Measurements from ENCODE around the gene GPR132. TPM values are rescaled to one million over a fixed set of nuclear protein-coding genes. Genes with fewer than 3 reads are reported as not detected.
"Not testable (repeated sequence)": the region's sequence is repeated elsewhere in the genome, so short reads cannot be mapped to it uniquely, and the experiment has no call there.

GPR132 gene
- 1.8 TPM for polyA plus RNA-seq (2013)

GRCh38 chr14:105065280-105066228 is at the start of gene GPR132:
GPR132 (minus strand) TSS chr14:105065430; CDS start chr14:105055420, 10,010 bp downstream.
- WGBS (ENCODE audit: insufficient coverage) = 18% methylated on average over 12 of the region's 22 CpGs
- no peaks in the 10 kb centered on the region for H3K9me3 ChIP-seq (ENCODE audit: control extremely low read depth in 1 of 5, control insufficient read depth in 4 of 5, insufficient read depth in 2 of 5, low read depth in 1 of 5, low read length in 4 of 5)
- peak; percentile 95 to 99 (median 99) for DNase-seq
- peaks cover 12 to 90% (median 84%) of the 10 kb centered on the region in 4 experiments for H3K4me1 ChIP-seq (ENCODE audit: control extremely low read depth in 1 of 4, control insufficient read depth in 4 of 4, insufficient read depth in 4 of 4, low read length in 3 of 4)
- H3K36me3 ChIP-seq (ENCODE audit: control insufficient read depth in 4 of 4, insufficient read depth in 4 of 4, low read length in 3 of 4) = no peaks in the 10 kb centered on the region
- POLR2A ChIA-PET = interaction anchor here (0.7 to 3.7 kb wide), 9 partner anchors 10 to 229 kb away, joined by 3 to 28 read pairs (median 4); partner anchors contain the start of gene CDCA4
- CTCF ChIA-PET = interaction anchor here (0.7 to 16.8 kb wide), 10 partner anchors 9 to 227 kb away, joined by 3 to 187 read pairs (median 3); no protein-coding TSS in a partner anchor
- peak within 1 kb of the TSS; percentile 33 to 78 for H3K27ac ChIP-seq (ENCODE audit: insufficient read depth in 1 of 2, low read depth in 1 of 2, low read length in 2 of 2, poor library complexity in 1 of 2, severe bottlenecking in 2 of 2)
- H3K27me3 ChIP-seq (replicated peaks in 2 of 5; ENCODE audit: control insufficient read depth in 4 of 5, insufficient read depth in 5 of 5, low read length in 4 of 5) = no peaks in the 10 kb centered on the region
- peak within 1 kb of the TSS; percentile 24 to 69 (median 38) for H3K4me3 ChIP-seq (ENCODE audit: control insufficient read depth in 1 of 7, extremely low read depth in 1 of 7, insufficient read depth in 4 of 7, low read depth in 2 of 7, low read length in 6 of 7)

- H3K27me3 ChIP-seq (replicated peaks in 2 of 5; ENCODE audit: control insufficient read depth in 4 of 5, insufficient read depth in 5 of 5, low read length in 4 of 5); H3K4me1 ChIP-seq (ENCODE audit: control extremely low read depth in 1 of 4, control insufficient read depth in 4 of 4, insufficient read depth in 4 of 4, low read length in 3 of 4); CTCF ChIA-PET; H3K4me3 ChIP-seq (ENCODE audit: control insufficient read depth in 1 of 7, extremely low read depth in 1 of 7, insufficient read depth in 4 of 7, low read depth in 2 of 7, low read length in 6 of 7); H3K36me3 ChIP-seq (ENCODE audit: control insufficient read depth in 4 of 4, insufficient read depth in 4 of 4, low read length in 3 of 4); DNase-seq; H3K9me3 ChIP-seq (ENCODE audit: control extremely low read depth in 1 of 5, control insufficient read depth in 4 of 5, insufficient read depth in 2 of 5, low read depth in 1 of 5, low read length in 4 of 5); POLR2A ChIA-PET; H3K27ac ChIP-seq (ENCODE audit: insufficient read depth in 1 of 2, low read depth in 1 of 2, low read length in 2 of 2, poor library complexity in 1 of 2, severe bottlenecking in 2 of 2): not testable (repeated sequence)
- WGBS (ENCODE audit: insufficient coverage) = 97% methylated on average over 8 of the region's 8 CpGs
These were observed 44.0 kb upstream of the GPR132 start for GRCh38 chr14:105109243-105109642.

- ChIA-PET CTCF (interaction anchor here (0.8 to 0.9 kb wide), 2 partner anchors 12 to 19 kb away, joined by 3 read pairs; no protein-coding TSS in a partner anchor), POLR2A (no interaction called here)
- H3K27ac ChIP-seq (ENCODE audit: insufficient read depth in 1 of 2, low read depth in 1 of 2, low read length in 2 of 2, poor library complexity in 1 of 2, severe bottlenecking in 2 of 2) = no peak overlapping the region
- H3K4me3 ChIP-seq (ENCODE audit: control insufficient read depth in 1 of 7, extremely low read depth in 1 of 7, insufficient read depth in 4 of 7, low read depth in 2 of 7, low read length in 6 of 7) = no peak overlapping the region
- no peaks in the 10 kb centered on the region for H3K36me3 ChIP-seq (ENCODE audit: control insufficient read depth in 4 of 4, insufficient read depth in 4 of 4, low read length in 3 of 4)
- H3K9me3 ChIP-seq (ENCODE audit: control extremely low read depth in 1 of 5, control insufficient read depth in 4 of 5, insufficient read depth in 2 of 5, low read depth in 1 of 5, low read length in 4 of 5) = peaks cover 0 to 3% (median 0%) of the 10 kb centered on the region in 5 experiments
- H3K4me1 ChIP-seq (ENCODE audit: control extremely low read depth in 1 of 4, control insufficient read depth in 4 of 4, insufficient read depth in 4 of 4, low read length in 3 of 4) = no peaks in the 10 kb centered on the region
- WGBS (ENCODE audit: insufficient coverage) = 85% methylated on average over 4 of the region's 7 CpGs
- peaks cover 0 to 4% (median 3%) of the 10 kb centered on the region in 5 experiments for H3K27me3 ChIP-seq (replicated peaks in 2 of 5; ENCODE audit: control insufficient read depth in 4 of 5, insufficient read depth in 5 of 5, low read length in 4 of 5)
- no peak for DNase-seq
These were observed 43.3 kb upstream of the GPR132 start for GRCh38 chr14:105108516-105108864.

GRCh38 chr14:105107781-105108515 is 42.7 kb upstream of the GPR132 start:
- Histone ChIP-seq H3K36me3 (ENCODE audit: control insufficient read depth in 4 of 4, insufficient read depth in 4 of 4, low read length in 3 of 4) (no peaks in the 10 kb centered on the region), H3K27ac (ENCODE audit: insufficient read depth in 1 of 2, low read depth in 1 of 2, low read length in 2 of 2, poor library complexity in 1 of 2, severe bottlenecking in 2 of 2) (no peak overlapping the region), H3K27me3 (replicated peaks in 2 of 5; ENCODE audit: control insufficient read depth in 4 of 5, insufficient read depth in 5 of 5, low read length in 4 of 5) (peaks cover 0 to 8% (median 6%) of the 10 kb centered on the region in 5 experiments), H3K4me3 (ENCODE audit: control insufficient read depth in 1 of 7, extremely low read depth in 1 of 7, insufficient read depth in 4 of 7, low read depth in 2 of 7, low read length in 6 of 7) (no peak overlapping the region), H3K9me3 (ENCODE audit: control extremely low read depth in 1 of 5, control insufficient read depth in 4 of 5, insufficient read depth in 2 of 5, low read depth in 1 of 5, low read length in 4 of 5) (peaks cover 0 to 8% (median 0%) of the 10 kb centered on the region in 5 experiments), H3K4me1 (ENCODE audit: control extremely low read depth in 1 of 4, control insufficient read depth in 4 of 4, insufficient read depth in 4 of 4, low read length in 3 of 4) (no peaks in the 10 kb centered on the region)
- DNase-seq = no peak
- 87% methylated on average over 4 of the region's 9 CpGs for WGBS (ENCODE audit: insufficient coverage)
- ChIA-PET CTCF (interaction anchor here (0.8 to 0.9 kb wide), 2 partner anchors 12 to 19 kb away, joined by 3 read pairs; no protein-coding TSS in a partner anchor), POLR2A (no interaction called here)

GRCh38 chr14:105107351-105107750 is 42.1 kb upstream of the GPR132 start:
- H3K36me3 ChIP-seq (ENCODE audit: control insufficient read depth in 4 of 4, insufficient read depth in 4 of 4, low read length in 3 of 4) = no peaks in the 10 kb centered on the region
- CTCF ChIA-PET = interaction anchor here (1.8 kb wide), 1 partner anchor 10 kb away, joined by 5 read pairs; no protein-coding TSS in a partner anchor
- peaks cover 0 to 11% (median 8%) of the 10 kb centered on the region in 5 experiments for H3K27me3 ChIP-seq (replicated peaks in 2 of 5; ENCODE audit: control insufficient read depth in 4 of 5, insufficient read depth in 5 of 5, low read length in 4 of 5)
- no peaks in the 10 kb centered on the region for H3K4me1 ChIP-seq (ENCODE audit: control extremely low read depth in 1 of 4, control insufficient read depth in 4 of 4, insufficient read depth in 4 of 4, low read length in 3 of 4)
- no peak overlapping the region for H3K27ac ChIP-seq (ENCODE audit: insufficient read depth in 1 of 2, low read depth in 1 of 2, low read length in 2 of 2, poor library complexity in 1 of 2, severe bottlenecking in 2 of 2)
- peaks cover 0 to 8% (median 0%) of the 10 kb centered on the region in 5 experiments for H3K9me3 ChIP-seq (ENCODE audit: control extremely low read depth in 1 of 5, control insufficient read depth in 4 of 5, insufficient read depth in 2 of 5, low read depth in 1 of 5, low read length in 4 of 5)
- 100% methylated on average over 6 of the region's 7 CpGs for WGBS (ENCODE audit: insufficient coverage)
- DNase-seq = no peak
- POLR2A ChIA-PET = no interaction called here
- no peak overlapping the region for H3K4me3 ChIP-seq (ENCODE audit: control insufficient read depth in 1 of 7, extremely low read depth in 1 of 7, insufficient read depth in 4 of 7, low read depth in 2 of 7, low read length in 6 of 7)

GRCh38 chr14:105105158-105105557 is 39.9 kb upstream of the GPR132 start:
- H3K9me3 ChIP-seq (ENCODE audit: control extremely low read depth in 1 of 5, control insufficient read depth in 4 of 5, insufficient read depth in 2 of 5, low read depth in 1 of 5, low read length in 4 of 5) = peaks cover 0 to 8% (median 2%) of the 10 kb centered on the region in 5 experiments
- H3K4me1 ChIP-seq (ENCODE audit: control extremely low read depth in 1 of 4, control insufficient read depth in 4 of 4, insufficient read depth in 4 of 4, low read length in 3 of 4) = no peaks in the 10 kb centered on the region
- 43% methylated on average over 3 of the region's 7 CpGs for WGBS (ENCODE audit: insufficient coverage)
- H3K36me3 ChIP-seq (ENCODE audit: control insufficient read depth in 4 of 4, insufficient read depth in 4 of 4, low read length in 3 of 4) = no peaks in the 10 kb centered on the region
- H3K27ac ChIP-seq (ENCODE audit: insufficient read depth in 1 of 2, low read depth in 1 of 2, low read length in 2 of 2, poor library complexity in 1 of 2, severe bottlenecking in 2 of 2) = no peak overlapping the region
- ChIA-PET CTCF (interaction anchor here (2.4 kb wide), 1 partner anchor 10 kb away, joined by 7 read pairs; no protein-coding TSS in a partner anchor), POLR2A (no interaction called here)
- H3K27me3 ChIP-seq (replicated peaks in 2 of 5; ENCODE audit: control insufficient read depth in 4 of 5, insufficient read depth in 5 of 5, low read length in 4 of 5) = peaks cover 0 to 15% (median 8%) of the 10 kb centered on the region in 5 experiments
- H3K4me3 ChIP-seq (ENCODE audit: control insufficient read depth in 1 of 7, extremely low read depth in 1 of 7, insufficient read depth in 4 of 7, low read depth in 2 of 7, low read length in 6 of 7) = no peak overlapping the region
- no peak for DNase-seq

Measured in common myeloid progenitor, CD34-positive (primary cell).